Activated CD8-positive, alpha-beta memory T cell treated with anti-CD3 and anti-CD28 coated beads, Interleukin-2, amount 10 ng/mL, durations not matched to agents 7 days and 5 days (primary cell): ENCODE data around the gene RNF168. TPM values are rescaled to one million over a fixed set of nuclear protein-coding genes. Genes with fewer than 3 reads are reported as not detected.
"Not testable (repeated sequence)": the region's sequence is repeated elsewhere in the genome, so short reads cannot be mapped to it uniquely, and the experiment has no call there.

Experiments used
- ATAC-seq: fragments of 150-1000 bp; cut with Tn5 transposase; one replicate; pipeline ENCODE4 v1.10.0; 2021; ENCODE audit warnings: moderate library complexity
- CTCF ChIA-PET: fragments of 350-600 bp; sonication (Branson Sonifier 250); formaldehyde crosslinking; loops from one replicate; lab custom pipeline; 2021; ENCODE audit warnings: antibody characterized with exemption; lab: Charles Lee
- DNase-seq: peaks from one replicate; pipeline ENCODE4 v3.0.0-alpha.2; 2020
- H3K27ac Mint-ChIP-seq: one replicate; pipeline ENCODE4 v1.8.0; 2021; ENCODE audit warnings: mild to moderate bottlenecking, mixed read lengths
- H3K27me3 Mint-ChIP-seq: one replicate; pipeline ENCODE4 v1.8.0; 2021; ENCODE audit warnings: mixed read lengths
- H3K36me3 Mint-ChIP-seq: one replicate; pipeline ENCODE4 v1.8.0; 2021; ENCODE audit warnings: mild to moderate bottlenecking, mixed read lengths
- H3K4me1 Mint-ChIP-seq: one replicate; pipeline ENCODE4 v1.8.0; 2021; ENCODE audit warnings: mixed read lengths
- H3K4me3 Mint-ChIP-seq: one replicate; pipeline ENCODE4 v1.8.0; 2021; ENCODE audit warnings: mild to moderate bottlenecking, moderate library complexity, mixed read lengths
- H3K9me3 Mint-ChIP-seq: one replicate; pipeline ENCODE4 v1.8.0; 2022; ENCODE audit warnings: low read depth, mixed read lengths
- total RNA-seq, 2 experiments: library from RNA; stranded (reverse); gene quantifications; one replicate each; pipeline ENCODE4 v1.2.3, GENCODE V29; 2021

Gene RNF168
- total RNA-seq, result 10 to 100 TPM; 29.6 to 39.4 TPM

GRCh38 chr3:196503196-196504076 lies at the start of gene RNF168:
Gene RNF168 (minus strand): TSS chr3:196503768. CDS start chr3:196503173, 595 bp downstream.
- peaks cover 46% of the 10 kb centered on the region for H3K36me3 Mint-ChIP-seq
- peaks cover 33% of the 10 kb centered on the region for H3K4me1 Mint-ChIP-seq
- DNase-seq (peak; percentile 96), ATAC-seq (peak; percentile 84)
- H3K4me3 Mint-ChIP-seq, result peak within 1 kb of the TSS; percentile 98
- H3K9me3 Mint-ChIP-seq, result peaks cover 7% of the 10 kb centered on the region
- H3K27ac Mint-ChIP-seq, result peak within 1 kb of the TSS; percentile 94
- peaks cover 11% of the 10 kb centered on the region for H3K27me3 Mint-ChIP-seq
- CTCF ChIA-PET, result interaction anchor here (1.2 to 3.4 kb wide), 10 partner anchors 11 to 185 kb away, joined by 3 to 21 read pairs (median 4); partner anchors contain the start of genes DYNLT2B, FBXO45 and WDR53

GRCh38 chr3:196552253-196552652 lies 48.7 kb upstream of the RNF168 start:
- Mint-ChIP-seq H3K27ac (no peak overlapping the region), H3K27me3 (peaks cover 6% of the 10 kb centered on the region), H3K9me3 (peaks cover 18% of the 10 kb centered on the region), H3K36me3 (peaks cover 28% of the 10 kb centered on the region), H3K4me3 (no peak overlapping the region), H3K4me1 (peaks cover 1% of the 10 kb centered on the region)
- no peak for DNase-seq
- no peak for ATAC-seq
- CTCF ChIA-PET, result no interaction called here

- H3K27me3 Mint-ChIP-seq, result peaks cover 13% of the 10 kb centered on the region
- not testable (repeated sequence) for H3K4me3 Mint-ChIP-seq, H3K4me1 Mint-ChIP-seq, DNase-seq, ATAC-seq, H3K27ac Mint-ChIP-seq
- peaks cover 18% of the 10 kb centered on the region for H3K9me3 Mint-ChIP-seq
- CTCF ChIA-PET, result interaction anchor here (1.5 kb wide), 1 partner anchor 17 kb away, joined by 4 read pairs; no protein-coding TSS in a partner anchor
- peaks cover 27% of the 10 kb centered on the region for H3K36me3 Mint-ChIP-seq
Measured at GRCh38 chr3:196550172-196550571, 46.6 kb upstream of the RNF168 start.

GRCh38 chr3:196549312-196549711 lies 45.7 kb upstream of the RNF168 start:
- Mint-ChIP-seq H3K9me3 (peaks cover 18% of the 10 kb centered on the region), H3K36me3 (peaks cover 25% of the 10 kb centered on the region), H3K27me3 (peaks cover 19% of the 10 kb centered on the region)
- H3K4me1 Mint-ChIP-seq, H3K4me3 Mint-ChIP-seq, H3K27ac Mint-ChIP-seq, DNase-seq, ATAC-seq: not testable (repeated sequence)
- CTCF ChIA-PET, result interaction anchor here (1.0 kb wide), 1 partner anchor 15 kb away, joined by 3 read pairs; no protein-coding TSS in a partner anchor

GRCh38 chr3:196547067-196547466 lies 43.5 kb upstream of the RNF168 start:
- H3K9me3 Mint-ChIP-seq, result peaks cover 18% of the 10 kb centered on the region
- ATAC-seq (no peak), DNase-seq (no peak)
- H3K4me3 Mint-ChIP-seq, result no peak overlapping the region
- no peaks in the 10 kb centered on the region for H3K4me1 Mint-ChIP-seq
- no peak overlapping the region for H3K27ac Mint-ChIP-seq
- peaks cover 22% of the 10 kb centered on the region for H3K27me3 Mint-ChIP-seq
- H3K36me3 Mint-ChIP-seq, result peaks cover 21% of the 10 kb centered on the region
- CTCF ChIA-PET, result no interaction called here

- Mint-ChIP-seq H3K27ac (no peak overlapping the region), H3K9me3 (peaks cover 16% of the 10 kb centered on the region), H3K27me3 (peaks cover 22% of the 10 kb centered on the region), H3K36me3 (peaks cover 19% of the 10 kb centered on the region), H3K4me1 (no peaks in the 10 kb centered on the region), H3K4me3 (no peak overlapping the region)
- ATAC-seq, result no peak
- no peak for DNase-seq
- CTCF ChIA-PET, result no interaction called here
Measured at GRCh38 chr3:196546537-196546936, 43.0 kb upstream of the RNF168 start.

GRCh38 chr3:196544491-196544992 lies 41.0 kb upstream of the RNF168 start:
- CTCF ChIA-PET, result no interaction called here
- no peak overlapping the region for H3K4me3 Mint-ChIP-seq
- H3K36me3 Mint-ChIP-seq, result peaks cover 10% of the 10 kb centered on the region
- no peaks in the 10 kb centered on the region for H3K4me1 Mint-ChIP-seq
- peaks cover 22% of the 10 kb centered on the region for H3K27me3 Mint-ChIP-seq
- H3K9me3 Mint-ChIP-seq, result peaks cover 6% of the 10 kb centered on the region
- no peak for DNase-seq
- H3K27ac Mint-ChIP-seq, result no peak overlapping the region
- no peak for ATAC-seq

- H3K27ac Mint-ChIP-seq, result no peak overlapping the region
- DNase-seq, result no peak
- CTCF ChIA-PET, result interaction anchor here (0.7 to 1.3 kb wide), 3 partner anchors 13 to 143 kb away, joined by 3 to 7 read pairs (median 3); partner anchors contain the start of genes FBXO45 and WDR53
- H3K4me1 Mint-ChIP-seq, result peaks cover 9% of the 10 kb centered on the region
- H3K4me3 Mint-ChIP-seq, result no peak overlapping the region
- H3K27me3 Mint-ChIP-seq, result peaks cover 17% of the 10 kb centered on the region
- no peaks in the 10 kb centered on the region for H3K36me3 Mint-ChIP-seq
- H3K9me3 Mint-ChIP-seq, result no peaks in the 10 kb centered on the region
- ATAC-seq, result no peak
Measured at GRCh38 chr3:196541684-196542445, 38.3 kb upstream of the RNF168 start.

GRCh38 chr3:196537319-196537984 lies 33.9 kb upstream of the RNF168 start:
- H3K4me3 Mint-ChIP-seq, result no peak overlapping the region
- CTCF ChIA-PET, result interaction anchor here (0.9 to 2.3 kb wide), 8 partner anchors 9 to 432 kb away, joined by 3 to 18 read pairs (median 4); no protein-coding TSS in a partner anchor

GRCh38 chr3:196533260-196533681 lies 29.7 kb upstream of the RNF168 start:
- H3K9me3 Mint-ChIP-seq, result no peaks in the 10 kb centered on the region
- peaks cover 18% of the 10 kb centered on the region for H3K4me1 Mint-ChIP-seq
- no peak for DNase-seq
- H3K27ac Mint-ChIP-seq, result no peak overlapping the region
- ATAC-seq, result no peak
- H3K4me3 Mint-ChIP-seq, result no peak overlapping the region
- CTCF ChIA-PET, result no interaction called here
- peaks cover 5% of the 10 kb centered on the region for H3K36me3 Mint-ChIP-seq
- H3K27me3 Mint-ChIP-seq, result peaks cover 21% of the 10 kb centered on the region

More at GRCh38 chr3:196537319-196537984, 33.9 kb upstream of the RNF168 start:
- ATAC-seq, result peak; percentile 33
- Mint-ChIP-seq H3K9me3 (no peaks in the 10 kb centered on the region), H3K27ac (no peak overlapping the region), H3K36me3 (no peaks in the 10 kb centered on the region), H3K27me3 (peaks cover 13% of the 10 kb centered on the region), H3K4me1 (peaks cover 9% of the 10 kb centered on the region)
- DNase-seq, result peak; percentile 71

GRCh38 chr3:196531418-196531817 lies 27.9 kb upstream of the RNF168 start:
- Mint-ChIP-seq H3K9me3 (no peaks in the 10 kb centered on the region), H3K27me3 (peaks cover 19% of the 10 kb centered on the region), H3K4me3 (no peak overlapping the region), H3K36me3 (peaks cover 5% of the 10 kb centered on the region), H3K27ac (no peak overlapping the region), H3K4me1 (peaks cover 17% of the 10 kb centered on the region)
- ATAC-seq (no peak), DNase-seq (no peak)
- CTCF ChIA-PET, result no interaction called here

- peak; percentile 85 for DNase-seq
- Mint-ChIP-seq H3K27ac (peak overlapping the region; percentile 54), H3K4me1 (peaks cover 17% of the 10 kb centered on the region), H3K27me3 (peaks cover 16% of the 10 kb centered on the region), H3K9me3 (no peaks in the 10 kb centered on the region), H3K4me3 (peak overlapping the region; percentile 65), H3K36me3 (peaks cover 7% of the 10 kb centered on the region)
- peak; percentile 98 for ATAC-seq
- CTCF ChIA-PET, result interaction anchor here (0.6 to 2.5 kb wide), 46 partner anchors 8 to 660 kb away, joined by 3 to 23 read pairs (median 4); partner anchors contain the start of genes FBXO45, NCBP2, RNF168 and SENP5
Measured at GRCh38 chr3:196528639-196529233, 25.2 kb upstream of the RNF168 start.
